Left ventricle myocardium inferior (tissue), 1 donor: ENCODE data around the gene SEC61A1. TPM values are rescaled to one million over a fixed set of nuclear protein-coding genes. Genes with fewer than 3 reads are reported as not detected.

Source experiments
- DNase-seq: peaks from one replicate; pipeline ENCODE4 v3.0.0-alpha.2; 2020
- H3K27ac ChIP-seq: fragments of 200-600 bp; replicated peaks from 2 replicates; pipeline ENCODE4 v1.8.0; 2021
- H3K27me3 ChIP-seq: fragments of 200-600 bp; 2 replicates; pipeline ENCODE4 v1.8.0; 2021; ENCODE audit warnings: low read depth
- H3K36me3 ChIP-seq: fragments of 200-600 bp; 2 replicates; pipeline ENCODE4 v1.8.0; 2021
- H3K4me1 ChIP-seq: fragments of 200-600 bp; 2 replicates; pipeline ENCODE4 v1.8.0; 2021
- H3K4me3 ChIP-seq: fragments of 200-600 bp; 2 replicates; pipeline ENCODE4 v1.8.0; 2021; ENCODE audit warnings: mild to moderate bottlenecking, moderate library complexity
- H3K9me3 ChIP-seq: fragments of 200-600 bp; replicated peaks from 2 replicates; pipeline ENCODE4 v1.8.0; 2021
- intact Hi-C: fragments of 100-400 bp; cut with micrococcal nuclease; formaldehyde crosslinking; loops from one replicate; pipeline ENCODE4 v1.11.0; 2022
- total RNA-seq: library from RNA; stranded (reverse); fragmentation: NEBNext Ultra II Directional; extraction: Animal tissue kit (Norgen Biotek cat#: 25700); gene quantifications from one replicate; pipeline ENCODE4 v1.2.1, GENCODE V29; 2021
- TF ChIP-seq, protein P1 (sequence below): fragments of 200-600 bp; IDR thresholded peaks from 2 replicates; pipeline ENCODE4 v1.8.0; 2021; ENCODE audit warnings: antibody characterized with exemption, mild to moderate bottlenecking, borderline replicate concordance
- donor health status: DM: no; HTN: yes; CAD: no; lungs with severe emphysema.

SEC61A1 gene
- total RNA-seq, 1 donor from 2014 or later, result 65.8 TPM

DNA sequence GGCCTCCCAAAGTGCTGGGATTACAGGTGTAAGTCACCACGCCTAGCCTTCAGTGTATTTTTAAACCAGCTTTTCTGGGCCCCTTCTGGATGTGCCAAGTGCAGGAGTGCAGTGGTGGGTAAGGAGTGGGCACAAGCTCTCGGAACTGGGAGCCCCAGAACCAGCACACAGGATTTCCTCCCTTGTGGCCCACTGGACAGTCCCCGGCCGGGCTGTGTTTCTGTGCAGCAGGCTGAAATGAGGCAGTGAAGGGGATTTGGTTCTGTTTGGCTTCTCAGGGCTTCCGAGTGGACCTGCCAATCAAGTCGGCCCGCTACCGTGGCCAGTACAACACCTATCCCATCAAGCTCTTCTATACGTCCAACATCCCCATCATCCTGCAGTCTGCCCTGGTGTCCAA lies 14.4 kb downstream of the SEC61A1 start:
- Histone ChIP-seq H3K36me3 (peaks cover 100% of the 10 kb centered on the region), H3K4me1 (peaks cover 6% of the 10 kb centered on the region), H3K9me3 (no peaks in the 10 kb centered on the region), H3K4me3 (no peak overlapping the region), H3K27ac (no peak overlapping the region), H3K27me3 (no peaks in the 10 kb centered on the region)
- TF ChIP-seq, protein P1, sequence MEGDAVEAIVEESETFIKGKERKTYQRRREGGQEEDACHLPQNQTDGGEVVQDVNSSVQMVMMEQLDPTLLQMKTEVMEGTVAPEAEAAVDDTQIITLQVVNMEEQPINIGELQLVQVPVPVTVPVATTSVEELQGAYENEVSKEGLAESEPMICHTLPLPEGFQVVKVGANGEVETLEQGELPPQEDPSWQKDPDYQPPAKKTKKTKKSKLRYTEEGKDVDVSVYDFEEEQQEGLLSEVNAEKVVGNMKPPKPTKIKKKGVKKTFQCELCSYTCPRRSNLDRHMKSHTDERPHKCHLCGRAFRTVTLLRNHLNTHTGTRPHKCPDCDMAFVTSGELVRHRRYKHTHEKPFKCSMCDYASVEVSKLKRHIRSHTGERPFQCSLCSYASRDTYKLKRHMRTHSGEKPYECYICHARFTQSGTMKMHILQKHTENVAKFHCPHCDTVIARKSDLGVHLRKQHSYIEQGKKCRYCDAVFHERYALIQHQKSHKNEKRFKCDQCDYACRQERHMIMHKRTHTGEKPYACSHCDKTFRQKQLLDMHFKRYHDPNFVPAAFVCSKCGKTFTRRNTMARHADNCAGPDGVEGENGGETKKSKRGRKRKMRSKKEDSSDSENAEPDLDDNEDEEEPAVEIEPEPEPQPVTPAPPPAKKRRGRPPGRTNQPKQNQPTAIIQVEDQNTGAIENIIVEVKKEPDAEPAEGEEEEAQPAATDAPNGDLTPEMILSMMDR, result no peak
- intact Hi-C loops, result no loop called here
- DNase-seq, result no peak

DNA sequence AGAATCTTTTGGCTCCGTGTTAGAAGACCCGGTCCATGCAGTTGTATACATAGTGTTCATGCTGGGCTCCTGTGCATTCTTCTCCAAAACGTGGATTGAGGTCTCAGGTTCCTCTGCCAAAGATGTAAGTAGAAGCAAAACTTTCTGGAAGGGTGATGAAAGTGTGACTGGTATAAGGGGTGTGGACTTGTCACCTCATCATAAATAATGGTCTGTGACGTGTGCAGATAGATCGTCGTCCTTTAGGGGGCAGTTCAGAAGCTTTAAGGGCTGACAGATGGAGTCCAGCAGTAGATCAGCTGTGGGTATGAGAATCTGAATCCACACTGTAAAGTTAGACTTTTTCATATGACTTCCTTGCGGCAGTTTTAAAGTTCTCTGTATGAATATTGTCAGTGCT lies 15.3 kb downstream of the SEC61A1 start:
- H3K4me3 ChIP-seq, result no peak overlapping the region
- TF ChIP-seq, protein P1, result no peak
- H3K9me3 ChIP-seq, result no peaks in the 10 kb centered on the region
- H3K36me3 ChIP-seq, result peaks cover 99% of the 10 kb centered on the region
- H3K4me1 ChIP-seq, result peaks cover 8% of the 10 kb centered on the region
- no peaks in the 10 kb centered on the region for H3K27me3 ChIP-seq
- intact Hi-C loops, result no loop called here
- DNase-seq, result no peak
- H3K27ac ChIP-seq, result no peak overlapping the region

DNA sequence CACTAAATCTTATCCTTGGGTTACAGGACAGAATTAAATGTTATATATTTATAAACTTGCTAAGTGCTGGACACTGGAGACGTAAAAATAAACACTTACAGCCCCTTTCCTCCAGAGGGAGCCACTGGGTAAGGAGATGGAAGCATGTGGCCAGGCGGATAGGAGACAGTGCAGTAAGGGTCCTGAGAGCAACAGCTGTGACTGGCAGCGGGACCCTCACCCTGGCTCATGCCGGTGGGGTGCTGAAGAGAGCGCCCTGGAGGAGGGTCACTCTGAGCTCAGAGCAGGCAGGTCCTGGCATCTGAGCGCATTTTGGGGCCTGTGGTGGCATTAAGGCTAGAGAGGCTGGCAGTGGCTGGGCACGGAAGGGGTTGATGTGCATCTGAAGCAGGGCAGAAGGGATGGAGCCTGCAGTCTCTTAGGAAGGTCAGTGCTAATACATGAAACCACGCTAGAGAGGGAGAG lies 16.0 kb downstream of the SEC61A1 start:
- Histone ChIP-seq H3K4me1 (peaks cover 13% of the 10 kb centered on the region), H3K27me3 (no peaks in the 10 kb centered on the region), H3K4me3 (no peak overlapping the region), H3K9me3 (no peaks in the 10 kb centered on the region), H3K36me3 (peaks cover 97% of the 10 kb centered on the region), H3K27ac (no peak overlapping the region)
- DNase-seq, result no peak
- intact Hi-C loops, result no loop called here
- TF ChIP-seq, protein P1, result peak; percentile 64

DNA sequence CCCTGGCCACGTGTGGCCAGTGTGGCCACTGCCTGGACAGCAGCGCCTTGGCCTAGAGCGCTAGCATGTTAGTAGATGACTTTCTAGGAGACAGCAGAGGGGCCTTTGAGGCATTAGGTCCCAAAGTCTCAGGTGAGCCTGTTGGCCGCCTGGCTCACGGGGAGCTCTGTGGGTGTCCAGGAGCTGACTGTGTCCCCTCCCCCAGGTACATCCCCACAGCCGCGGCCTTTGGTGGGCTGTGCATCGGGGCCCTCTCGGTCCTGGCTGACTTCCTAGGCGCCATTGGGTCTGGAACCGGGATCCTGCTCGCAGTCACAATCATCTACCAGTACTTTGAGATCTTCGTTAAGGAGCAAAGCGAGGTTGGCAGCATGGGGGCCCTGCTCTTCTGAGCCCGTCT lies 17.0 kb downstream of the SEC61A1 start:
- TF ChIP-seq, protein P1, result no peak
- H3K27me3 ChIP-seq, result no peaks in the 10 kb centered on the region
- no peak overlapping the region for H3K4me3 ChIP-seq
- no peaks in the 10 kb centered on the region for H3K9me3 ChIP-seq
- peaks cover 20% of the 10 kb centered on the region for H3K4me1 ChIP-seq
- no peak overlapping the region for H3K27ac ChIP-seq
- peaks cover 87% of the 10 kb centered on the region for H3K36me3 ChIP-seq
- no peak for DNase-seq
- intact Hi-C loops, result no loop called here

DNA sequence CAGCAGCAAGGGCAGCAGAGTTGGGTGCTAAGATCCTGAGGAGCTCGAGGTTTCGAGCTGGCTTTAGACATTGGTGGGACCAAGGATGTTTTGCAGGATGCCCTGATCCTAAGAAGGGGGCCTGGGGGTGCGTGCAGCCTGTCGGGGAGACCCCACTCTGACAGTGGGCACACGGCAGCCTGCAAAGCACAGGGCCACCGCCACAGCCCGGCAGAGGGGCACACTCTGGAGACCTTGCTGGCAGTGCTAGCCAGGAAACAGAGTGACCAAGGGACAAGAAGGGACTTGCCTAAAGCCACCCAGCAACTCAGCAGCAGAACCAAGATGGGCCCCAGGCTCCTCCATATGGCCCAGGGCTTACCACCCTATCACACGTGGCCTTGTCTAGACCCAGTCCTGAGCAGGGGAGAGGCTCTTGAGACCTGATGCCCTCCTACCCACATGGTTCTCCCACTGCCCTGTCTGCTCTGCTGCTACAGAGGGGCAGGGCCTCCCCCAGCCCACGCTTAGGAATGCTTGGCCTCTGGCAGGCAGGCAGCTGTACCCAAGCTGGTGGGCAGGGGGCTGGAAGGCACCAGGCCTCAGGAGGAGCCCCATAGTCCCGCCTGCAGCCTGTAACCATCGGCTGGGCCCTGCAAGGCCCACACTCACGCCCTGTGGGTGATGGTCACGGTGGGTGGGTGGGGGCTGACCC lies 18.8 kb downstream of the SEC61A1 start:
- Histone ChIP-seq H3K27me3 (no peaks in the 10 kb centered on the region), H3K9me3 (no peaks in the 10 kb centered on the region), H3K27ac (no peak overlapping the region), H3K4me3 (no peak overlapping the region), H3K36me3 (peaks cover 69% of the 10 kb centered on the region), H3K4me1 (peaks cover 36% of the 10 kb centered on the region)
- DNase-seq, result no peak
- TF ChIP-seq, protein P1, result no peak
- intact Hi-C loops, result no loop called here
